ENCODE measurements around the gene LRRC28. TPM values are rescaled to one million over a fixed set of nuclear protein-coding genes. Genes with fewer than 3 reads are reported as not detected.

Gene LRRC28
- total and polyA plus RNA-seq, 2 of the 4 experiments (the other 2 are of a cell fraction), result 12.7 to 21.1 TPM

DNA sequence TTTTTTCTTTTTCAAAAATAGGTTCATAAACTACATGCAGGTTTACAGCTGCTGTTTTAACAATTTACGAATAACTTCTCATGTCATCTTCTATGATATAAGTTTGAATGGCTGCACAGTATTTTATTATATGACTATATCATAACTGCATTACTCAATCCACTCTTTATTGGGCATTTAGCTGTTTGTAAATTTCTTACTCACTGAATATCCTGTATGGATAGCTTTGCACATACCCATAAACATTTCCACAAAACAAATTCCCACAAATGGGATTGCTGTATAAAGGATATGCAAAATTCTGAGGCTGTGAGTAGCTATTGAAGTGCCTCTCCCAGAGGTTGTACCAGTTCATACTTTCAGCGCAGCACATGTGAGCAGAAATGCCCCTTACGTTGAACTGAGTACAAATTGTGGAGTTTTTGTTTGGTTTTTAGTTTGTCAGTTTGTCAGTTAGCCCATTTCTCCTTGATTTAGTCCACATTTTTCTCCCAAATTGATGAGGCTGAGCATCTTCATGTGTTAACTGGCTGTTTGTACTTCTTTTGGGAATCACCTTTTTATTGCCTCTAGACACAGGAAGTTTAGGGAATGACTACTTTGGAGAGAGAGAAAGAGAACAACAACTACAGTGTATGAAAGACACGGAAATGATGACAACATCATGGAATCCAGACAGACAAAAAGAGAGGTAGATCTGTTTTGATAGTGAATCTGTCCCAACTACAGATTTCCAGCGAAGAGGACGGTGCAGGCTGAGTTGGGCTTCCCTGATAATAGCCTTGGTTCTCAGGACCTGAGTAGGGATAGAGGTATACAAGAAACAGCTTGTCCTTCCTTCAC is 26.7 kb upstream of the LRRC28 start:
- CTCF ChIA-PET, result interaction anchor here (1.2 kb wide), 1 partner anchor 11 kb away, joined by 5 read pairs; no protein-coding TSS in a partner anchor
- intact Hi-C loops (cut with micrococcal nuclease), result no loop called here
- POLR2A ChIA-PET (ENCODE audit: unreplicated experiment), result no interaction called here
- Histone ChIP-seq H3K14ac (replicated peaks; ENCODE audit: low read depth, low read length) (no peak overlapping the region), H3K4me1 (ENCODE audit: control insufficient read depth, insufficient read depth, low read length) (no peaks in the 10 kb centered on the region; the same call in 1 of the 2 replicates), H4K8ac (ENCODE audit: low read depth in 2 of 2, low read length in 2 of 2) (no peak overlapping the region), H4K91ac (ENCODE audit: insufficient read depth, low read depth, low read length) (no peak overlapping the region), H3K36me3 (ENCODE audit: control insufficient read depth, insufficient read depth, low read length) (peaks cover 33% of the 10 kb centered on the region), H3K9me1 (ENCODE audit: insufficient read depth, low read length) (peaks cover 5% of the 10 kb centered on the region; the same call in 1 of the 2 replicates), H3K27ac (ENCODE audit: insufficient read depth, low read length) (no peak overlapping the region), H2BK15ac (ENCODE audit: low read depth, low read length) (no peak overlapping the region), H3K4me3 (ENCODE audit: insufficient read depth, low read depth, low read length) (no peak overlapping the region), H2BK120ac (ENCODE audit: low read depth, low read length) (no peak overlapping the region), H3K27me3 (ENCODE audit: control insufficient read depth, insufficient read depth, low read length) (no peaks in the 10 kb centered on the region), H2BK5ac (ENCODE audit: low read depth, low read length, poor library complexity, severe bottlenecking) (no peak overlapping the region), H4K5ac (ENCODE audit: low read depth, low read length) (no peak overlapping the region), H3K56ac (ENCODE audit: extremely low read depth, insufficient read depth, low read length) (no peak overlapping the region), H3K23ac (ENCODE audit: low read depth, low read length) (no peak overlapping the region), H3K9me3 (ENCODE audit: control insufficient read depth, insufficient read depth, low read length) (no peaks in the 10 kb centered on the region), H2AFZ (replicated peaks; ENCODE audit: low read length, poor library complexity) (no peak overlapping the region), H3K79me1 (ENCODE audit: low read depth in 1 of 2, low read length in 2 of 2) (peaks cover 4 to 20% of the 10 kb centered on the region in 2 experiments; a peak in 3 of 4 replicates), H2AK9ac (replicated peaks; ENCODE audit: low read depth, low read length, poor library complexity) (no peak overlapping the region), H3K4ac (ENCODE audit: low read depth, low read length) (no peak overlapping the region), H3K9ac (ENCODE audit: low read depth, low read length) (no peak overlapping the region), H3K18ac (ENCODE audit: low read depth, low read length) (no peak overlapping the region), H2AK5ac (ENCODE audit: low read depth, low read length) (no peak overlapping the region), H2BK20ac (ENCODE audit: low read depth, low read length) (no peak overlapping the region), H4K20me1 (ENCODE audit: insufficient read depth, low read length) (no peaks in the 10 kb centered on the region), H3K4me2 (ENCODE audit: low read depth, low read length) (no peak overlapping the region)
- in situ Hi-C loops (cut with MboI; ENCODE audit: low sequenced_read_pairs), result loop anchor here (25.0 kb wide), 1 partner anchor 787 kb away; no protein-coding TSS in a partner anchor
- TF ChIP-seq CEBPB (IDR thresholded peaks at IDR 0.05; ENCODE audit: low read depth, low read length) (no peak), MXI1 (IDR thresholded peaks at IDR 0.05; ENCODE audit: borderline replicate concordance, low read depth, low read length) (no peak)
- DNase-seq, result no peak
- BruUV-seq (replicated peaks), result no TSS peak
- no peak for ATAC-seq (ENCODE audit: low read depth)
- no CpG with 5 or more reads among the region's 6 CpGs for WGBS, 2 experiments (ENCODE audit: extremely low coverage in 2 of 2, insufficient read length in 1 of 2)
- dilution Hi-C loops (cut with HindIII; ENCODE audit: low sequenced_read_pairs, unreplicated experiment), result loop anchor here (25.0 kb wide), 1 partner anchor 112 kb away; the partner anchor contains the start of gene SYNM
